Ascending aorta (tissue), 2 donors: ENCODE data around the gene SELENON. TPM values are rescaled to one million over a fixed set of nuclear protein-coding genes. Genes with fewer than 3 reads are reported as not detected.

ENCODE experiments used
- DNase-seq, 2 donors: peaks; one replicate each; pipeline ENCODE4 v3.0.0-alpha.2; 2019; ENCODE audit warnings: low spot score in 2 of 2
- H3K27ac ChIP-seq, 2 donors: fragments of 200-600 bp; sonication (generic); one replicate each; pipeline ENCODE4 v1.5.1; 2016 to 2017; ENCODE audit warnings: mild to moderate bottlenecking in 1 of 2
- H3K27me3 ChIP-seq: fragments of 200-600 bp; sonication (generic); one replicate; pipeline ENCODE4 v1.5.1; 2017
- H3K36me3 ChIP-seq, 2 donors: fragments of 200-600 bp; sonication (generic); one replicate each; pipeline ENCODE4 v1.5.1; 2016
- H3K4me1 ChIP-seq, 2 donors: fragments of 200-600 bp; sonication (generic); one replicate each; pipeline ENCODE4 v1.5.1; 2016 to 2017; ENCODE audit warnings: mild to moderate bottlenecking in 1 of 2
- H3K4me3 ChIP-seq, 2 donors: fragments of 200-600 bp; sonication (generic); one replicate each; pipeline ENCODE4 v1.5.1; 2016 to 2017; ENCODE audit warnings: mild to moderate bottlenecking in 1 of 2
- H3K9me3 ChIP-seq, 2 donors: fragments of 200-600 bp; sonication (generic); one replicate each; pipeline ENCODE4 v1.5.1; 2016
- intact Hi-C: fragments of 100-400 bp; cut with DNase I; formaldehyde crosslinking; loops from one replicate; pipeline ENCODE4 v1.15.1; 2023
- total RNA-seq: library from RNA; depleted of rRNA; stranded (reverse); fragments of >200 nt; gene quantifications from one replicate; pipeline ENCODE4 v1.1.0, GENCODE V29; 2016
- TF ChIP-seq, protein P1 (sequence below), 3 experiments: fragments of 200-600 bp in 2 of 3; fragments of 450-650 bp in 1 of 3; sonication (generic) in 2 of 3; IDR thresholded peaks; one replicate each; pipeline ENCODE4 v1.5.1; 2016 to 2019; ENCODE audit warnings: antibody characterized with exemption in 3 of 3, mild to moderate bottlenecking in 1 of 3, moderate library complexity in 1 of 3

SELENON gene
- total RNA-seq, 1 donor from 2014 or later, result 208 TPM

DNA sequence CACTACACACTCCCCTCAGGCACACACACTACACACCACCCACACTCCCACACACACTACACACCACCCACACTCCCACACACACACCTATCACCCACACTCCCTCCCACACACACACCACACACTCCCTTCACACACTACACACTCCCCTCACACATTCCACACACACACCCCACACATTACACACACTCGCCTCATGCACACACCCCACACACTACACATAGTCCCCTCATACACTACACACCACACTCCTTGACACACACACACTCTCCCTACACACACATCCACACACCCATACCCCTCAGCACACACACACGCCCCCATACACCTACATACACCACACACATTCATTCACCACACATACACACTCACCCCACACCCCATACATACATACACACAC lies 31.0 kb upstream of the SELENON start:
- H3K27ac ChIP-seq, result no peak overlapping the region
- H3K36me3 ChIP-seq, result peaks cover 0 to 9% of the 10 kb centered on the region in 2 donors
- no peaks in the 10 kb centered on the region for H3K27me3 ChIP-seq
- no peak for DNase-seq
- no peaks in the 10 kb centered on the region for H3K9me3 ChIP-seq
- peaks cover 3 to 5% of the 10 kb centered on the region in 2 donors for H3K4me1 ChIP-seq
- H3K4me3 ChIP-seq, result no peak overlapping the region
- intact Hi-C loops, result no loop called here
- TF ChIP-seq, protein P1, sequence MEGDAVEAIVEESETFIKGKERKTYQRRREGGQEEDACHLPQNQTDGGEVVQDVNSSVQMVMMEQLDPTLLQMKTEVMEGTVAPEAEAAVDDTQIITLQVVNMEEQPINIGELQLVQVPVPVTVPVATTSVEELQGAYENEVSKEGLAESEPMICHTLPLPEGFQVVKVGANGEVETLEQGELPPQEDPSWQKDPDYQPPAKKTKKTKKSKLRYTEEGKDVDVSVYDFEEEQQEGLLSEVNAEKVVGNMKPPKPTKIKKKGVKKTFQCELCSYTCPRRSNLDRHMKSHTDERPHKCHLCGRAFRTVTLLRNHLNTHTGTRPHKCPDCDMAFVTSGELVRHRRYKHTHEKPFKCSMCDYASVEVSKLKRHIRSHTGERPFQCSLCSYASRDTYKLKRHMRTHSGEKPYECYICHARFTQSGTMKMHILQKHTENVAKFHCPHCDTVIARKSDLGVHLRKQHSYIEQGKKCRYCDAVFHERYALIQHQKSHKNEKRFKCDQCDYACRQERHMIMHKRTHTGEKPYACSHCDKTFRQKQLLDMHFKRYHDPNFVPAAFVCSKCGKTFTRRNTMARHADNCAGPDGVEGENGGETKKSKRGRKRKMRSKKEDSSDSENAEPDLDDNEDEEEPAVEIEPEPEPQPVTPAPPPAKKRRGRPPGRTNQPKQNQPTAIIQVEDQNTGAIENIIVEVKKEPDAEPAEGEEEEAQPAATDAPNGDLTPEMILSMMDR (IDR thresholded peaks at IDR 0.05), result no peak

DNA sequence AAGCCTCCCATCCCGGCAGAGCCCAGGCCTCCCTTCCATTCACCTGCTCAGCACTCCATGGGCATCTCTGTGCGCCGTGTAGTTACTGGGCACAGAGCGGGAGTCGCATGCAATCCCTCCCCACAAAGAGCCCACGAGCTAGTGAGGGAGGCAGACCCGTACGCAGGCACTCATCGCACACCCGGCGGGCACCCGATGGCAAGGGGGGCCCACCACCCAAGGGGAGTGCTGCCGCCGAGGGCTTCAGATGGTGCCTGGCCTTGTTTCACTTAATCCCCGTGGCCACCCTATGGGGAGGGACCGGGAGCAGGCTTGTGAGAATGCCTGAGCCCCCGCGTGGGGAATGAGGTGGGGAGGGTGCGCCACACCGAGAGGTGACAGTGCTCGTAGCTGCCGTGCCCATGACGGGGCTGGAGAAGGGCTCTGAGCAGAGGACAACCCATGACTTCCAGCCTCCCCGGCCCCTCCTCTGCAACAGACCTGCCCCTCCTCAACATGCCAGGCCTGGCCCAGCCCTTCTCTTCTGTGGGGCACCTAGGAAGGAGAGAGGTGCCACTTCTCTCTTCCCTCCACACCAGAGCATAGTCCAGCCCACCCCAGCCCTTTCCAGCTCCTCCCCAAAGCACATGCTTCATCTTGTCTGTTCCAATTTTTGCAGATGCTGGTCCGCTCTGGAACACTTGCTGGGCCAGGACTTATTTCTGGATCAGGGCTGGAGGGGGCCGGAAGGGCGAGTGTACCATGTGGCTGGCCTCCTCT lies 30.2 kb upstream of the SELENON start:
- Histone ChIP-seq H3K4me1 (peaks cover 3 to 5% of the 10 kb centered on the region in 2 donors), H3K4me3 (no peak overlapping the region), H3K27ac (no peak overlapping the region), H3K9me3 (no peaks in the 10 kb centered on the region), H3K36me3 (peaks cover 0 to 5% of the 10 kb centered on the region in 2 donors), H3K27me3 (no peaks in the 10 kb centered on the region)
- no peak for DNase-seq
- TF ChIP-seq, protein P1 (IDR thresholded peaks at IDR 0.05), result no peak
- intact Hi-C loops, result no loop called here

DNA sequence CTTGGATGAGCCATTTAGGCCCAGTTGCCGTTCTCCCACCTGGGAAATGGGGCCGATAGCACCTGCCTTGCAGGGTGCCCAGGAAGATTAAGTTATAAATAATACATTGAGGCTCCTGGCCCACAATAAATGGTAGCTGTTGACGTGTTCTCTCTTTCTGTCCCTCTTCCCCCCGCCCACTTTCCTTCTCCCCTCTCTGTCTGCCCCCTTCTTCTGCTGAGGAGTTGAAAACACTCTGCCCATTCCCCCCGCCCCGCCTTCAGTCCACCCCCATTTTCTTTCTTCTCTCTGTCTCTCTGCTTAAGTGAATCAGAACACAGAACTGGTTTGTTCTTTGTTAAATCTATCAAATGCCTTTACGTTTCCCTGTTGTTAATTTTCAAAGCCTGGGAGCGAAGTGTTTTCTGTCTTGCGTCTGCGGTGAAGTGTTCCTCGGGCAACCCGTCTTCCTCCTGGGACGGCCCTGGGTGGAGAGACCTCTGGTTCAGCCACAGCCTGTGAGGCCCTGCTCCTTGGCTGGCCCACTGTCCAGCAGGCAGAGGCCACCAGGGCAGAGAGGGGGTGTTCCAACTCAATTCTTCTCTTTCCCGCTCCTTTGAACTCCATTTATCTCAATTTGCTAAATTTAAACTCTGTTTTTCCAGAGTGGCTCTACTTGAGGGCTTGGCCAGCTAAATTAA lies 29.3 kb upstream of the SELENON start:
- H3K4me3 ChIP-seq, result no peak overlapping the region
- no peaks in the 10 kb centered on the region for H3K27me3 ChIP-seq
- no peak overlapping the region for H3K27ac ChIP-seq
- peaks cover 3 to 5% of the 10 kb centered on the region in 2 donors for H3K4me1 ChIP-seq
- H3K36me3 ChIP-seq, result peaks cover 0 to 5% of the 10 kb centered on the region in 2 donors
- TF ChIP-seq, protein P1 (IDR thresholded peaks at IDR 0.05), result no peak
- no peaks in the 10 kb centered on the region for H3K9me3 ChIP-seq
- no peak for DNase-seq
- intact Hi-C loops, result no loop called here

DNA sequence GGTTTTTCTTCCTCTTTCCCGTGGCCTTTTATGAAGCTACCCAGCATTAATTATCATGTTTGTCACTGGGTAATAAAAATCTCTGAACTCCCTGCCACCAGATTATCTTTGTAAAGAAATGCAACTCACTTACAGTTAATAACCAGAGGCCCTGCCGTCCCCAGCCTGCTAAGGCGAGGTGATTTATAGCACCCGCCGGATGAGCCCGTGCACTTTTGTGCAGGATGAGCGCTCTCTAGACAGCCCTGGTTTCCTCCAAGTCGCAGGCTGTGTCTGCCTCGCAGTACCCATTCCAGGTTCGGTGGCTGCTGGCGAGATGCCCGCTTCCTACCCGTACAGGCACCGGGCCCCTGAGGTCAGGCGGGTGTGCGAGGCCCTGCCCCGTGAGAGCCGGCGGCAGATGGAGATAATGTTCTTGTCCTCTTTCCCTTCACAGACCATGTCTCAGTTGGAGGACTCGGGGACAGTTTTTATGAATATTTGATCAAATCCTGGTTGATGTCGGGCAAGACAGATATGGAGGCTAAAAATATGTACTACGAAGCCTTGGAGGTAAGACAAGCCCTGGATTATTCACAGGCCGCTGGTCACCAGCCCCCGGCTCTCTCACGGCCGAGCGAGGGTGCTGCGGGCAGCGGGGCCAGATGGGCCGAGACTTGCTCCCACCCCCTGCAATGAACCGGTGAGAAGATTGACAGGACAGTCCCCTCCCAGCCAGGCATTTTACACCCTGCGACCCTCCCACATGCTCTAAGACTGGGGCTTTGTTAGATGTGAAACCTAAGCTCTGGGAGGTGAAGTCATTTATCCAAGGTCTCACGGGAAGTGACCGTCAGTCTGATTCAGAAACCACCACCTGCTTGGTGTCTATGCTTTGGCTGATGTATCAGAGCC lies 28.5 kb upstream of the SELENON start:
- TF ChIP-seq, protein P1 (IDR thresholded peaks at IDR 0.05), result no peak
- intact Hi-C loops, result no loop called here
- H3K9me3 ChIP-seq, result no peaks in the 10 kb centered on the region
- no peak overlapping the region for H3K27ac ChIP-seq
- H3K36me3 ChIP-seq, result peaks cover 0 to 5% of the 10 kb centered on the region in 2 donors
- H3K4me1 ChIP-seq, result peaks cover 3 to 4% of the 10 kb centered on the region in 2 donors
- no peak overlapping the region for H3K4me3 ChIP-seq
- no peak for DNase-seq
- H3K27me3 ChIP-seq, result no peaks in the 10 kb centered on the region

DNA sequence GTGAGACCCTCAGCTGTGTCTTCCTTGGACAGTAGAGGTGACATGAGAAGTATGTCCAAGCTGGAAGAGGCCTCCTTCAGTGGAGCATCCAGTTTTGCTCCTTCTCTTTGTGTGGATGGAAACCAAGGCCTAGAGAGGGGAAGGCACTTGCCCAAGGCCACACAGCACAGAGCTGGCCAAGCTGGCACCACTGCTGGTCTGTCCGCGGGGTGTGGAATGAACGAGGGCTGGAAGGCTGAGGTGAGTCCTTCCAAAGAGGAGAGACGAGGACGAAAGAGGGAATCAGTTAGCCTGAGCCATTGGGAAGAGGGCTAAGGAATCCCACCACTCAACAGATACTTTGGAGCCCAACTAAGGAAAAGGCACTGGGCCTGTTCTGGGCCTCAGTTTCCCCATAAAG lies 27.8 kb upstream of the SELENON start:
- H3K4me1 ChIP-seq, result no peaks in the 10 kb centered on the region
- H3K27me3 ChIP-seq, result no peaks in the 10 kb centered on the region
- no peak overlapping the region for H3K27ac ChIP-seq
- intact Hi-C loops, result no loop called here
- H3K36me3 ChIP-seq, result peaks cover 0 to 5% of the 10 kb centered on the region in 2 donors
- TF ChIP-seq, protein P1 (IDR thresholded peaks at IDR 0.05), result no peak
- no peak for DNase-seq
- H3K4me3 ChIP-seq, result no peak overlapping the region
- H3K9me3 ChIP-seq, result no peaks in the 10 kb centered on the region
